Measurements from ENCODE around the gene ARHGAP32.
"Not testable (repeated sequence)": the region's sequence is repeated elsewhere in the genome, so short reads cannot be mapped to it uniquely, and the experiment has no call there.

Gene ARHGAP32

GRCh38 chr11:128920666-128921065 lies 271.5 kb downstream of the ARHGAP32 start:
- no peak for TF ChIP-seq CTCF (IDR thresholded peaks at IDR 0.05; ENCODE audit: low read depth, low read length, missing control alignments)
- no peak overlapping the region for H3K4me3 ChIP-seq (ENCODE audit: low read depth, low read length)
- no peak for DNase-seq (ENCODE audit: low read depth)

- not testable (repeated sequence) for DNase-seq (ENCODE audit: low read depth); H3K4me3 ChIP-seq (ENCODE audit: low read depth, low read length)
Measured at GRCh38 chr11:128919635-128920034, 272.5 kb downstream of the ARHGAP32 start.

GRCh38 chr11:128919216-128919615 lies 272.9 kb downstream of the ARHGAP32 start:
- TF ChIP-seq CTCF (IDR thresholded peaks at IDR 0.05; ENCODE audit: low read depth, low read length, missing control alignments), result no peak
- no peak for DNase-seq (ENCODE audit: low read depth)
- no peak overlapping the region for H3K4me3 ChIP-seq (ENCODE audit: low read depth, low read length)

GRCh38 chr11:128917144-128917724 lies 274.9 kb downstream of the ARHGAP32 start:
- H3K4me3 ChIP-seq (ENCODE audit: low read depth, low read length), result no peak overlapping the region
- no peak for DNase-seq (ENCODE audit: low read depth)
- no peak for TF ChIP-seq CTCF (IDR thresholded peaks at IDR 0.05; ENCODE audit: low read depth, low read length, missing control alignments)

GRCh38 chr11:128916681-128917080 lies 275.4 kb downstream of the ARHGAP32 start:
- H3K4me3 ChIP-seq (ENCODE audit: low read depth, low read length), result no peak overlapping the region
- no peak for TF ChIP-seq CTCF (IDR thresholded peaks at IDR 0.05; ENCODE audit: low read depth, low read length, missing control alignments)
- no peak for DNase-seq (ENCODE audit: low read depth)

GRCh38 chr11:128916037-128916572 lies 276.0 kb downstream of the ARHGAP32 start:
- TF ChIP-seq CTCF (IDR thresholded peaks at IDR 0.05; ENCODE audit: low read depth, low read length, missing control alignments), result no peak
- DNase-seq (ENCODE audit: low read depth), result no peak
- H3K4me3 ChIP-seq (ENCODE audit: low read depth, low read length), result no peak overlapping the region

- no peak for DNase-seq (ENCODE audit: low read depth)
- no peak overlapping the region for H3K4me3 ChIP-seq (ENCODE audit: low read depth, low read length)
- TF ChIP-seq CTCF (IDR thresholded peaks at IDR 0.05; ENCODE audit: low read depth, low read length, missing control alignments), result no peak
Measured at GRCh38 chr11:128915149-128915521, 277.0 kb downstream of the ARHGAP32 start.

All from GM12864 (cell line).